HG03558 (cell line): Measurements from ENCODE around the gene MARK1.

Source experiments
- ATAC-seq: cut with Tn5 transposase; IDR thresholded peaks from one replicate; pipeline ENCODE4 v1.9.1; 2021; ENCODE audit warnings: moderate number of reproducible peaks; ENCODE audit not compliant: unreplicated experiment; ENCODE audit errors: extremely low read depth

The MARK1 gene

GRCh38 chr1:220706480-220706879 lies 178.5 kb downstream of the MARK1 start:
- ATAC-seq, result no peak

DNA sequence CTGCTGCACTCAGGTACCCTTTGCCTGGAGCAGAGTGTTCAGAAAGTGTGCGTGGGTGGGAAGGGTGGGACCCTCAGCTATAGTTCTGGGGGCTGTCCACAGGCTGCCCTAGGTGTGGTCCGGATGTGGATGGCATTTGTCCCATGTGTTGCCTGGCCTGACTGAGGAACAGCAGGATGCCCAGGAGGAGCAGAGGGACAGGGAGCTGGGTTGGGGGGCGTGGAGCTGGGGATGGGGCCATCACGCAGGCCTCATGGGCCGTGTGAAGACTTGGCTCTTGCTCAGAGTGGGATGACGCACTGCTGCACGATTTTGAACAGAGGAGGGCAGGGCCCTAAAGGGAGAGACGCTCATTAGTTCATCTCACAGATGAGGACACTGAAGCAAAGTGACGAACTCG lies 179.2 kb downstream of the MARK1 start:
- no peak for ATAC-seq

GRCh38 chr1:220708244-220708643 lies 180.3 kb downstream of the MARK1 start:
- no peak for ATAC-seq

DNA sequence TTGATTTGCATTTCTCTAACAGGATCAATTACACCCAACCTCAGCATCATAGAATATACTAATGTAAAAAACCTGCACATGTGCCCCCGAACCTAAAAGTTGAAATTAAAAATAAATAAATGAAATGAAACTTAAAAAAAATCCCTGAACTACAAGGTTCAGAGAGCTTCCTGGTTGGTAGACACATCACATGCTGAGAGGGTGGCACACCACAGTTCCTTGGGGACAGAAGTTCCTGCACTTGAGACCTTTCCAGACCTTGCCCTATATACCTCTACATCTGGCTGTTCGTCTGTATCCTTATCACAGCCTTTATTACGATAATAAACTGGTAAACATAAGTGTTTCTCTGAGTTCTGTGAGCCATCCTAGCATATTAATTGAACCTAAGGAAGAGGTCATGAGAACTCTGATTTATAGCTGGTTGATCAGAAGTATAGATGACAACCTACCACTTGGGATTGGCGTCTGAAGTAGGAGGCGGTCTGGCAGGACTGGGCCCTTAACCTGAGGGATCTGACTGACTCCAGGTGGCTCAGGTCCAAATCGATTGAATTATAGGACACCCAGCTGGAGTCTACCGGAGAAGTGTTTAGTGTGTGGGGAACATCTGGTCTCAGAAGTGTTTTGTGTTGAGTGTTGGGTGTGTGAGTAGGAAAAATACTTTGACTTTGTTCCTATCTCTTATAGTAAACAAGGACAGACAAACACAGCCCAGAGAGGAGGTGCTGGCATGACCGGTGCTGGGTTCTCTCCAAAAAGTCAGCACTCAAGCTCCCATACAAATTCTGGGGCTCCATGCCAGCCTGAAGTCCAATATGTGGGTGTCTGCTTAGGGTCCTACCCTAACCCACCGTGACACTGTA lies 181.2 kb downstream of the MARK1 start:
- no peak for ATAC-seq

DNA sequence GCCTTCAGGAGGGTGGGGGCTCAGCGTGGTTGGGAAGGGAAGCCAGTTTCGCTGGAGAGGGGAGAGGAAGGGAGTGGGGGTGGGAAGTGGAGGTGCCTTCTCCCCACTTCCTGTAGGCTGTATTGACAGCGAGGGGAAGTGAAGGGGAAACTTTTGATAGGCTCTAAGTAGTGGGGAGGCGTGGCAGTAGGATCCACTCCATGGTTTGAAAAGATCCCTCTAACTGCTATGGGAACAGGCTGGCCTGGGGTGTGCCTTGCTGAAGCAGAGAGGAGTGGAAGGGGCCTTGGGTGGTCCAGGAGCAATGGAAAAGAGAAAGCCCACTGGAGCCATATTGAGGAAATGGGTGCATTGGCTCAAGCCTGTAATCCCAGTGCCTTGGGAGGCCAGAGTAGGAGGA lies 182.4 kb downstream of the MARK1 start:
- no peak for ATAC-seq

DNA sequence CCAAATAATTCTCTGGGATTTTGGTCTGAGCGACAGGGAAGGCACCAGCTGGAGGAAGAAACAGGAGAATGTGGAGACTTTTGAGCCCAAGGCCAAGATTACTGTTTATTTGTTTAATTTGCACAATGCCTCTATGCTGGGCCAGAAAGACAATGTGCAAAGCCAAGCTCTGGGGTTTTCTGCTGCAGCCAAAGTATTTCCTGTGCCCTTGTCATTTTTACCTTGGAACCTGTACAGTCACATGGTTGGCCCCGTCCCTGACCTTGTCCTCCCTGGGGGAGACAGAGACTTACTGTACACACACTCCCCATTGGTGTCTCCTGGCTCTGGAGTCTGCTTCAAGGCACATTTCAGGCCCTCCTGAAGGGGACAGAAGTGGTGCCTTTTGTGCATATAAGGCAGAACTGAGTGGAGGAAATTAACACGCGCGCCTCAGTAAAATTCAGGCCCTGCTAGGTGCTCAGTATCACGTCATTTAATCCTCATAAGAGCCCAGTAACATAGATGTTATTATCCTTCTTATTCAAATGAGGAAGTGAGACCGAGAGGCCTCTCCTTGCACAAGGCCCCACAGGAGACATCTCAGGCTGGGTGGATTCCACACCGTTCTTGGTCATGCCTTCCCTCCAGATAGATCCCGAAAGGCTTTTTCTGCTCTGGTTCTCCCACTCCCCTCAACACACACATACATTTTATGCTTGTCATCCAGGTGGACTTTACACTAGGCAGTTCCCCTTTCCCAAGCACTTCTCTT lies 183.3 kb downstream of the MARK1 start:
- ATAC-seq, result no peak
